Parathyroid adenoma (tissue), 2 donors: ENCODE measurements around the gene CPNE5.

ENCODE experiments used
- H2AFZ ChIP-seq: fragments of 300-600 bp; sonication (generic); one replicate; pipeline ENCODE4 v1.7.0; 2017; ENCODE audit warnings: antibody characterized with exemption, mild to moderate bottlenecking
- H3K27ac ChIP-seq: fragments of 300-600 bp; sonication (generic); one replicate; pipeline ENCODE4 v1.7.0; 2017
- H3K27me3 ChIP-seq: fragments of 300-600 bp; sonication (generic); one replicate; pipeline ENCODE4 v1.7.0; 2017; ENCODE audit warnings: low read length; ENCODE audit not compliant: control insufficient read depth, insufficient read depth
- H3K36me3 ChIP-seq: fragments of 300-600 bp; sonication (generic); one replicate; pipeline ENCODE4 v1.7.0; 2017; ENCODE audit warnings: low read length; ENCODE audit not compliant: control insufficient read depth, insufficient read depth
- H3K4me1 ChIP-seq: fragments of 300-600 bp; sonication (generic); one replicate; pipeline ENCODE4 v1.7.0; 2017; ENCODE audit warnings: control low read depth
- H3K4me2 ChIP-seq: fragments of 300-600 bp; sonication (generic); one replicate; pipeline ENCODE4 v1.7.0; 2017; ENCODE audit warnings: low read length
- H3K4me3 ChIP-seq: fragments of 300-600 bp; sonication (generic); one replicate; pipeline ENCODE4 v1.7.0; 2017; ENCODE audit warnings: low read depth, low read length
- H3K79me2 ChIP-seq: fragments of 300-600 bp; sonication (generic); one replicate; pipeline ENCODE4 v1.7.0; 2017; ENCODE audit warnings: control low read depth
- H3K9ac ChIP-seq: fragments of 300-600 bp; sonication (generic); one replicate; pipeline ENCODE4 v1.7.0; 2017; ENCODE audit warnings: mild to moderate bottlenecking
- H3K9me3 ChIP-seq: fragments of 300-600 bp; sonication (generic); one replicate; pipeline ENCODE4 v1.7.0; 2017; ENCODE audit warnings: low read length; ENCODE audit not compliant: control insufficient read depth
- TF ChIP-seq, protein P1 (sequence below): fragments of 300-600 bp; sonication (generic); IDR thresholded peaks from one replicate; pipeline ENCODE4 v1.7.0; 2017; ENCODE audit warnings: antibody characterized with exemption, mild to moderate bottlenecking
- donor health status: primary hyperparathyroidism.

CPNE5 gene

DNA sequence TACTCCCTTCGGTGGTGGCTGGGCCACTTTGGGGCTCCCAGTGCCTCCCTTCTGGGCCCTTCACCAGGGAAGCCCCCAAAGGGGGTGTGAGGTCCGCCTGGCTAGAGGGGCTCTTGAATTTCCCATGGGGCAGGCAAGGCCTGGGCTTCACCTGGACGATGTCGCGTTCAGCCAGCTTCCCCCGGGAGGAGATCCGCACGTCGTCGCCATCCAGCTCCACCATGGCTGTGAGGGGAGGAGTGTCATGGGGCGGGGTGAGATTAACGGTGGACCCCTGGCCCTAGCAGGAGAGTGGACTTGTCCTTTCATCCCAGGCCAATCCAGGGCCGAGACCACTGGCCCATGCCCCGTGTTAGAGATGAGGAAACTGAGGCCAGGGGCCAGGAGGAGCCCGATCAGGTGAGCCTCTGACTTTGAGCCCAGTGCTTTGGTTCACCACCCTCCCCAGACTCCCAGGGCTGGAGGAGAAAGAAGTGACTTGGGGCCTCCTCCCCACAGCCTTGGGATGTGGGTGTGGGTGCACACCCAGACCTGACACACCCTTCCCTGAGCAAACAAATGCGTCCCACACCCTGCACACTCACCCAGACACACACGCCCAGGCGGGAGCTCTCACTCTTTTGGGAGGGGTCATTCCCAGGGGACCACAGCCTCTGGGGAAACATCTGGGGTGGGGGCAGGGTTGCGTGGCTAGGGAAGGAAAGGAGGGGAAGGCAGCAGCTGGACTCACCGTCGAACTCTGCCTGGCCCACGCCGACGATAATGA lies 95.5 kb downstream of the CPNE5 start:
- Histone ChIP-seq H3K4me3 (no peak overlapping the region), H3K79me2 (no peaks in the 10 kb centered on the region), H3K27ac (no peak overlapping the region), H2AFZ (no peak overlapping the region), H3K9ac (no peak overlapping the region), H3K4me2 (no peak overlapping the region), H3K9me3 (no peaks in the 10 kb centered on the region), H3K4me1 (no peaks in the 10 kb centered on the region), H3K36me3 (no peaks in the 10 kb centered on the region), H3K27me3 (no peaks in the 10 kb centered on the region)
- TF ChIP-seq, protein P1, sequence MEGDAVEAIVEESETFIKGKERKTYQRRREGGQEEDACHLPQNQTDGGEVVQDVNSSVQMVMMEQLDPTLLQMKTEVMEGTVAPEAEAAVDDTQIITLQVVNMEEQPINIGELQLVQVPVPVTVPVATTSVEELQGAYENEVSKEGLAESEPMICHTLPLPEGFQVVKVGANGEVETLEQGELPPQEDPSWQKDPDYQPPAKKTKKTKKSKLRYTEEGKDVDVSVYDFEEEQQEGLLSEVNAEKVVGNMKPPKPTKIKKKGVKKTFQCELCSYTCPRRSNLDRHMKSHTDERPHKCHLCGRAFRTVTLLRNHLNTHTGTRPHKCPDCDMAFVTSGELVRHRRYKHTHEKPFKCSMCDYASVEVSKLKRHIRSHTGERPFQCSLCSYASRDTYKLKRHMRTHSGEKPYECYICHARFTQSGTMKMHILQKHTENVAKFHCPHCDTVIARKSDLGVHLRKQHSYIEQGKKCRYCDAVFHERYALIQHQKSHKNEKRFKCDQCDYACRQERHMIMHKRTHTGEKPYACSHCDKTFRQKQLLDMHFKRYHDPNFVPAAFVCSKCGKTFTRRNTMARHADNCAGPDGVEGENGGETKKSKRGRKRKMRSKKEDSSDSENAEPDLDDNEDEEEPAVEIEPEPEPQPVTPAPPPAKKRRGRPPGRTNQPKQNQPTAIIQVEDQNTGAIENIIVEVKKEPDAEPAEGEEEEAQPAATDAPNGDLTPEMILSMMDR, result no peak

GRCh38 chr6:36743032-36743431 lies 96.2 kb downstream of the CPNE5 start:
- H3K9ac ChIP-seq, result no peak overlapping the region
- TF ChIP-seq, protein P1, result no peak
- H3K36me3 ChIP-seq, result no peaks in the 10 kb centered on the region
- H3K27ac ChIP-seq, result no peak overlapping the region
- H2AFZ ChIP-seq, result no peak overlapping the region
- no peaks in the 10 kb centered on the region for H3K79me2 ChIP-seq
- H3K4me3 ChIP-seq, result no peak overlapping the region
- no peaks in the 10 kb centered on the region for H3K27me3 ChIP-seq
- H3K9me3 ChIP-seq, result no peaks in the 10 kb centered on the region
- no peaks in the 10 kb centered on the region for H3K4me1 ChIP-seq
- H3K4me2 ChIP-seq, result no peak overlapping the region

DNA sequence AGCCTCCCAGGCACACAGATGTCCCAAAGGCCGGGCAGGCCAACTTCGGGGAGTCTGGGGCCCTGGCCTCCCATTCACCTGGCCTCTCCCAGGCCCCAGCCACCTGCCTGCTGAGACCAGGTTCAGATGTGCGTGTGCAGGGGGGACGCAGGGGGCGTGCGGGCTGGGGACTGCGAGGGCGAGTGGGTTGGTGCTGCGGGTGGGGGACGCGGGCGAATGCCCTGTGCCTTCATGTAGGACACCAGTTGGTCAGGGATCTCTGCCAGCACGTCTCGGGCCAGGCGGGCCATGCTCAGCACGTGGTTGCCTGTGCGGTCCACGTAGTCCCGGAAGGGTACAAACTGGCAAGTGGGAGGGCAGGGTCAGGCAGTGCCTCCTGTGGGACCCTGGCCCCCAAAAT lies 97.1 kb downstream of the CPNE5 start:
- H3K9ac ChIP-seq, result no peak overlapping the region
- no peak overlapping the region for H3K4me2 ChIP-seq
- no peaks in the 10 kb centered on the region for H3K4me1 ChIP-seq
- H3K9me3 ChIP-seq, result no peaks in the 10 kb centered on the region
- H2AFZ ChIP-seq, result no peak overlapping the region
- no peak overlapping the region for H3K27ac ChIP-seq
- H3K27me3 ChIP-seq, result no peaks in the 10 kb centered on the region
- H3K36me3 ChIP-seq, result no peaks in the 10 kb centered on the region
- no peak overlapping the region for H3K4me3 ChIP-seq
- TF ChIP-seq, protein P1, result no peak
- H3K79me2 ChIP-seq, result no peaks in the 10 kb centered on the region

GRCh38 chr6:36740818-36741179 lies 98.4 kb downstream of the CPNE5 start:
- no peaks in the 10 kb centered on the region for H3K27me3 ChIP-seq
- no peak overlapping the region for H3K4me2 ChIP-seq
- H3K9me3 ChIP-seq, result no peaks in the 10 kb centered on the region
- H2AFZ ChIP-seq, result no peak overlapping the region
- H3K27ac ChIP-seq, result no peak overlapping the region
- H3K4me3 ChIP-seq, result no peak overlapping the region
- H3K4me1 ChIP-seq, result no peaks in the 10 kb centered on the region
- H3K79me2 ChIP-seq, result no peaks in the 10 kb centered on the region
- TF ChIP-seq, protein P1, result no peak
- no peaks in the 10 kb centered on the region for H3K36me3 ChIP-seq
- no peak overlapping the region for H3K9ac ChIP-seq
